Activated CD4-positive, alpha-beta T cell treated with anti-CD3 and anti-CD28 coated beads for 48 hours (primary cell): ENCODE results near the gene RNF103.
"Not testable (repeated sequence)": the region's sequence is repeated elsewhere in the genome, so short reads cannot be mapped to it uniquely, and the experiment has no call there.

ENCODE experiments used
- DNase-seq: peaks from one replicate; pipeline ENCODE4 v3.0.0-alpha.2; 2020

The RNF103 gene

GRCh38 chr2:86623494-86624266 is at the start of gene RNF103:
Gene RNF103, minus strand, starts transcription at chr2:86623865. Its CDS starts 979 bp downstream, at chr2:86622886.
- peak; percentile 95 for DNase-seq

DNA sequence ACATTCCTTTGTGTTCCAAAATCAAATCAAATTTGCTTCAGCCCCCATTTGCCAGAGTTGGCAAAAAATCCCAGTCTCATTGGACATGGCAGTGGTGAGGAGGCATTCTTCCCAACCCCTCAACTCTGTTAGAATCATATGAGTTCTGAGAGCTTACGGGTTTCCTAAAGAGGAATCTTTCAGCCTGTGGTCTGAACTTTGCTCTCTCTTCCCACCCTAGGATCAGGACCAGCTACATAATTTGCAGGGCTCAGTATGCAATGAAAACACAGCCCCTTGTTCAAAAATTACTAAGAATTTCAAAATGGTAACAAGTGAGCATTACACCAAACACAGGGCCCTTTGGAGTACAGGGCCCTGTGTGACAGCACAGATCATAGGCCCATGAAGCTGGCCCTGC is 49.3 kb upstream of the RNF103 start:
- no peak for DNase-seq

GRCh38 chr2:86672027-86672545 is 48.4 kb upstream of the RNF103 start:
- no peak for DNase-seq

GRCh38 chr2:86671337-86671981 is 47.8 kb upstream of the RNF103 start:
- no peak for DNase-seq

- not testable (repeated sequence) for DNase-seq
Observed at GRCh38 chr2:86669323-86669722, 45.7 kb upstream of the RNF103 start.

DNA sequence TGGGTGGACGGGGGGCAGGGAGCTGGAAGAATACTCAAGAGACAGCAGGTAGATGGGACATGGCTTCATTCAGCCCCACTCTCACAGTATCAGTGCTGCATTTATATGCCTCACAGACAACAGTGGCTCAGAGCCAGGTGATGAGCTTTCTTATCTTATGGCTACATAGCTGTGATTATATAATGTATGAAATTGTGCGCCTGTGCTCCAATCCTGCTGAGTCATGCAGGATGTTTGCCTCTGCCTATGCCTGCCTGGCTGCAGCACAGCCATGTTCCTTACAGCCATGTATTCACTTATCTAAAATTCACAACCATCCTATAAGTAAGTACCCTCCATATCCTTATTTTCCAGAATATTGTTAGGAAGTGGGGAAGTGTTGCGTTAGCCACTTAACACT is 37.7 kb upstream of the RNF103 start:
- peak; percentile 11 for DNase-seq

GRCh38 chr2:86650188-86650587 is 26.5 kb upstream of the RNF103 start:
- no peak for DNase-seq

- DNase-seq = no peak
Observed at GRCh38 chr2:86649119-86649947, 25.7 kb upstream of the RNF103 start.

DNA sequence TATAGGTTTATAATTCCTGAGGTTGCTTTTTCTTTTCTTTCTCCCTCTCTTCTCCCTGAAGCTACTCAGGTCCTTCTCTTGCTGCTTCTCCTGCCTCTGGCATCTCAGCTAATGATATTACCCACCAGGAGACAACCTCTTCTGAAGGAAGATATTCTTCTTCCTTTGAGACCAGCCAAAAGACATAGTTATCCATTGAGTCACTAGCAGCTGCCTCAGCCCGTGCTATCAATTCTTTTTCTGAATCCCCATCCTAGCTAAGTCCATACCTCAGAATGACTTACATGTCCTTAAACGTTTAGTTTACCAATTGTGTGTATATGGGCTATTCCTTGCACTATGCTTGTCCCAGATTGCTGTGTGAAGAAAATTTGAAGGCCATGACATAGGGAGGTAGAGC is 25.0 kb upstream of the RNF103 start:
- no peak for DNase-seq

DNA sequence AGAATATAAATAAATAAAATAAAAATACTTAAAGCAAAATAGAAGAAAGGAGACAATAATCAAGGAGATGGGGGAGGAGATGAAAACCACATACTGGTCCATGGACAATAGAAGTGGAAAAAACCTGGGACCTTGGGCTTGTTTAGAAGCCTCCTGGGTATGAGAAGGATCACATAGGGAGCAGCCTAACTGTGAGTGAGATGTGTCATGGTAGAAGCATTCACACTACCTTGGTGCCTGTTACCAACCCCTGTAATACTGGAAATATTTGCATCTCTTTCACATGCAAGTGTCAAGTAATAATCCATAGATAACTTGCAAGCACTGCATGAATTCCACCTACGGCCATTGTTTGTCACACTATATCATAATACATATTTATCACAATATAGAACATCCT is 23.2 kb upstream of the RNF103 start:
- no peak for DNase-seq

- no peak for DNase-seq
Observed at GRCh38 chr2:86646329-86646728, 22.7 kb upstream of the RNF103 start.

DNA sequence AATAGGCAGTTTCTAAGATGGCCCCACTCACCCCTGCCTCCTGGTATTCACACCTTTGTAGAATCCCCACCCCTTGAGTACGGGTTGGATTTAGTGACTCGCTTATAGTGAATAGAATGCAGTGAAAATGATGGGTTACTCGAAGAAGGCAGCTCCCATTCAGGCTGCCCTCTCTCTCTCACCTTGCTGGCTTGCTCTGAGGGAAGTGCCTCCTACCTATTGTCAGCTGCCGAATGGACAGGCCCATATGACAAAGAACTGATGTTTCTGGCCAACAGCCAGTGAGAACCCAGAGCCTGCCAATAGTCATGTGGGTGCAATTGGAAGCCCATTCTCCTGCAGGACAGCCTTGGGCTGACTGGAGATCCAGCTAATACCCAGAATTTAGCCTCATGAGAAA is 22.1 kb upstream of the RNF103 start:
- no peak for DNase-seq

DNA sequence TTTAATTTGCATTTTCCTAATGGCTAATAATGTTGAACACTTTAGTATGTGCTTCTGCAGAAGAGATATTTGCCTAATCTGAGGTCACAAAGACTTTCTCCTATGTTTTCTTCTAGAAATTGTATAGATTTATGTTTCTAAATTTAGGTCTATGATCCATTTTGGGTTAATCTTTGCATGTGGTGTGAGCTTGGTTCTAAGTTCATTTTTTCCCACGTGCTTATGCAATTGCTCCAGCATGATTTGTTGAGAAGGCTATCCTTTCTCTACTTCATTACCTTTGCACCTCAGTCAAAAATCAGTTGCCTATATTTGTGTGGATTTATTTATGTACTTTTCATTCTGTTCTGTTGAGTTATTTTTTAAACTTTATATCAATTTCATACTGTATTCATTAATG is 15.0 kb upstream of the RNF103 start:
- no peak for DNase-seq

GRCh38 chr2:86636842-86637241 is 13.2 kb upstream of the RNF103 start:
- no peak for DNase-seq

DNA sequence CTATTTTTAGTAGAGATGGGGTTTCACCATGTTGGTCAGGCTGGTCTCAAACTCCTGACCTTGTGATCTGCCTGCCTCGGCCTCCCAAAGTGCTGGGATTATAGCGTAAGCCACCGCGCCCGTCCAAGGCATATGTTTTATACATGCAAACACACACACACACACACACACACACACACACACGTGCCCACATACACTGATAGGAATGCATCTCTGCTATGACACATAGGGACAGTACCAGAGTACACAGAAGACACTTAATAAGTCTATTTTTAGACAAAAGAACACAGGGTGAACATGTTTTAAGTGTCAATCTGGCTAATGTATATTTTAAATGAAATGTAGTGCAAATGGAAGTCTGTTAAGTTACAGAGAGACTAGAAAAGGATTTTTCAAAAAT is 10.7 kb upstream of the RNF103 start:
- no peak for DNase-seq

- DNase-seq = no peak
Observed at GRCh38 chr2:86633155-86633651, 9.5 kb upstream of the RNF103 start.

GRCh38 chr2:86632672-86633071 is 9.0 kb upstream of the RNF103 start:
- no peak for DNase-seq

DNA sequence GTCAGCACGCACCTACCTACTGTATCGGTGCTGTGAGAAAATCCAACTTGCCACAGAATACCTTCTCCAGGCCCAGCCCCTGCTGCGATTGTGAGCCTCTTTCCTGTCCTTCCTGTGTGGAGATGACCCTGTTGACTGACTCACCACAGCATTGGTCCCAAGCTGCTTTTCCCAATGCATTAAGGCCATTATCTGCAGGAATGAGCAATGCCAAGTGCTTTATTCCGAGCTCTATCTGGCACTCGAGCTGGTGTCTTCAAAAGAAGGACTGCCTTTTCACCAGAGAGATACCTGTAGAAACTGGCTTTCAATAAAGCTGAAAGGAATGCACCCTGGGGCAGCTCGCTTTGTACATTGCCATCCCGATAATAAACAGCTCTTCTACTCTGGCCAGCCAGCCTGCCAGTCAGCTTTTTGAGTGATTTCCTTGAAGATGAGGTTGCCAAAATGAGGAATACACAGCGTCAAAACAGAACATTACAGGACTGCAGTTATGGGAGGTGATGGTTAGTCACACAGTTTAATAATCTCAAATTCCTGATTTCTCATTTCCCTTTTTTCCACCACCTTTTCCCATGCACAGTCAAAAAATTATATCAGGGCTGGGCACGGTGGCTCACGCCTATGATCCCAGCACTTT is 8.3 kb upstream of the RNF103 start:
- DNase-seq = no peak

DNA sequence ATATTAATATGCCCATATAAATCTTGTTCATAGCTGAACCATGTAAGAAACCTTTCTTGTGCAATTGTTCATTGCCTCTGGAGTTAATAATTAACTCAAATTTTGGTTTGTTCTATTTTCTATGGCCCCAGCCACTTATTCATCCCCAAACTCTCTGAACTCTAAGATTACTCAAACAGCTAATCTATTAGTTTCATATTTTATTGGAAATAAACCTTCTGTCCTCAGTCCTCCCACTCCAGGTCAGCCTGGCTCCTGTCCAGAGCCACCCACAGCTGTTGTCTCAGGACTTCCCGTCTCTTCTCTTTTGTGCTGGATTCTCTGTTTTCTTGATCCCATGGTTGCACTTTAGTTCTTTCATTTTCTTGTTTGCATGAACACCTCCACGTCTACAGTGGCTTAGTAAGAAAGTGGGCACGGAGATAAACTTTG is 4.4 kb upstream of the RNF103 start:
- DNase-seq = no peak

- no peak for DNase-seq
Observed at GRCh38 chr2:86627550-86627949, 3.9 kb upstream of the RNF103 start.

DNA sequence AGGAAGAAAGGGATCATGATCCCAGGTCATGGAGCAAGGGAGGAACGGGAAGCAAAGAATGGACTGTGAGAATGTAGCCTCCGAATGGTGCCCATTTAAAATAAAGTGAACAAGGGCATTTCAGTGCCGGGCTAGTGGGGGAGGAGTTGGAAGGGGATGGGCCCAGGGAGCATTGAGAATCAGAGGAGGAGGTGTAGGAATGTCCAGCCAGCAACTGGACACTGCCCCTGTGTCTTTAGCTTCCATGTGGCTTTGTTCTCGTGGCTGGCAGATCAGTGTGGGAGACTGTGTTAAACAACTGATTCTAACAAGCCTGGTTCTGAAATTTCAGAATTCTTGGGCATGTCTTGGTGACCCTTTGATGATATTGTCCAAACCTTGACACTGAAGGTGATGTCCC is 1.4 kb upstream of the RNF103 start:
- no peak for DNase-seq

- DNase-seq = peak; percentile 5
Observed at GRCh38 chr2:86624267-86624547, 542 bp upstream of the RNF103 start.

- DNase-seq = peak; percentile 62
Observed at GRCh38 chr2:86623043-86623493, 597 bp downstream of the RNF103 start.
